GM12892 (cell line): Measurements from ENCODE around the gene SLC18B1.
"Not testable (repeated sequence)": the region's sequence is repeated elsewhere in the genome, so short reads cannot be mapped to it uniquely, and the experiment has no call there.

ENCODE experiments used
- DNase-seq: peaks from one replicate; pipeline ENCODE4 v3.0.0; 2011; ENCODE audit not compliant: insufficient read length
- FAIRE-seq: peaks from 2 replicates; lab custom pipeline; 2011; peaks lifted over from hg19 to GRCh38; lab: Jason Lieb, UNC
- POLR2A ChIP-seq: IDR thresholded peaks from 2 replicates; pipeline ENCODE4 v1.6.1; 2011; ENCODE audit warnings: low read depth, low read length, control low read depth
- POLR2AphosphoS5 ChIP-seq: IDR thresholded peaks from 2 replicates; pipeline ENCODE4 v1.6.1; 2011; ENCODE audit warnings: low read depth, low read length, control low read depth
- TAF1 ChIP-seq: IDR thresholded peaks from 2 replicates; pipeline ENCODE4 v1.6.1; 2011; ENCODE audit warnings: low read depth, mild to moderate bottlenecking, control low read depth, low read length, borderline replicate concordance

SLC18B1 gene

GRCh38 chr6:132792510-132792909 lies 5.9 kb downstream of the SLC18B1 start:
- DNase-seq, result no peak
- TF ChIP-seq POLR2AphosphoS5 (no peak), TAF1 (no peak), POLR2A (no peak)
- no peak for FAIRE-seq

GRCh38 chr6:132790450-132790849 lies 8.0 kb downstream of the SLC18B1 start:
- TF ChIP-seq TAF1 (no peak), POLR2AphosphoS5 (no peak), POLR2A (no peak)
- FAIRE-seq, result no peak
- DNase-seq, result no peak

- no peak for FAIRE-seq
- TF ChIP-seq POLR2AphosphoS5 (no peak), TAF1 (no peak), POLR2A (no peak)
- no peak for DNase-seq
These were observed 9.1 kb downstream of the SLC18B1 start for GRCh38 chr6:132789396-132789776.

- TF ChIP-seq POLR2A (no peak), TAF1 (no peak), POLR2AphosphoS5 (no peak)
- DNase-seq (no peak), FAIRE-seq (no peak)
These were observed 9.6 kb downstream of the SLC18B1 start for GRCh38 chr6:132788658-132789395.

GRCh38 chr6:132785936-132786335 lies 12.5 kb downstream of the SLC18B1 start:
- FAIRE-seq (no peak), DNase-seq (no peak)
- TF ChIP-seq POLR2AphosphoS5 (no peak), POLR2A (no peak)

GRCh38 chr6:132780770-132781371 lies 17.6 kb downstream of the SLC18B1 start:
- no peak for TF ChIP-seq POLR2A
- DNase-seq, result no peak
- no peak for FAIRE-seq

GRCh38 chr6:132777881-132778280 lies 20.6 kb downstream of the SLC18B1 start:
- not testable (repeated sequence) for DNase-seq, FAIRE-seq

- TF ChIP-seq POLR2A (no peak), TAF1 (no peak), POLR2AphosphoS5 (no peak)
- peak; percentile 57 for FAIRE-seq
- DNase-seq, result no peak
These were observed 30.4 kb downstream of the SLC18B1 start for GRCh38 chr6:132768051-132768517.

GRCh38 chr6:132765560-132765959 lies 32.9 kb downstream of the SLC18B1 start:
- DNase-seq (no peak), FAIRE-seq (no peak)
- no peak for TF ChIP-seq POLR2A
- no peak for TF ChIP-seq POLR2AphosphoS5
- TF ChIP-seq TAF1, result no peak

- FAIRE-seq (no peak), DNase-seq (no peak)
- TF ChIP-seq POLR2A (no peak), TAF1 (no peak)
These were observed 34.1 kb downstream of the SLC18B1 start for GRCh38 chr6:132764370-132764769.

- TF ChIP-seq TAF1, result no peak; the same call in 1 of the 2 replicates
- 0 out of 2 replicates have a peak, but pooled peaks have one; percentile 22 for TF ChIP-seq POLR2AphosphoS5
- TF ChIP-seq POLR2A, result peak; percentile 42; the same call in 1 of the 2 replicates
- DNase-seq, result peak; percentile 35
- peak; percentile 95 for FAIRE-seq
These were observed 35.2 kb downstream of the SLC18B1 start for GRCh38 chr6:132763269-132763668.

GRCh38 chr6:132760256-132760655 lies 38.2 kb downstream of the SLC18B1 start:
- peak; percentile 68 for FAIRE-seq
- TF ChIP-seq POLR2AphosphoS5 (no peak), TAF1 (no peak), POLR2A (no peak)
- DNase-seq, result no peak

GRCh38 chr6:132758689-132759088 lies 39.7 kb downstream of the SLC18B1 start:
- DNase-seq, result no peak
- peak; percentile 36 for FAIRE-seq
- no peak for TF ChIP-seq TAF1
- TF ChIP-seq POLR2A, result no peak
- no peak for TF ChIP-seq POLR2AphosphoS5
